Measurements from ENCODE around the gene CCDC141.

Gene CCDC141

GRCh38 chr2:178873912-178874311, 176.0 kb downstream of the CCDC141 start:
- no peak for DNase-seq (ENCODE audit: low read depth in 1 of 2, low spot score in 1 of 2)

- DNase-seq (ENCODE audit: low read depth in 1 of 2, low spot score in 1 of 2), result no peak
These were observed 178.4 kb downstream of the CCDC141 start for GRCh38 chr2:178871536-178871935.

DNA sequence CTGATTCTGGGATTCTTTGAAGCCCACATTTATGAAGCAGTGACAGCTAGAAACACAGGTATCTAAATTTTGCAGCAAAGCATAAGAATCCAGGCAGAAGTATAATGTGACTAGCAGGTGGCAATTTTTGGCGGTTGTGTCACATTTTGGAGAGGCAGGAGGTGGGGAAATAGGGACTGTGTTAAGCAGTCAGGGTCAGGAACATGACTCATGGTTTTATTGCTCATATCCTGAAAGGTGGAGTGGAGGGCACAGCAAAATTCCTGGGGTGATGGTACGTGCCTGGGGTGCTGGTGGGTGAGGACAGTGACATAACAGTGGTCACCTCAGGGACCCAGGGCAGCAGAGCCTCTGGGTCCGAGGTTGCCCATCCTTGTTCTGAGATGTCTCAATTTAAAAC, 179.2 kb downstream of the CCDC141 start:
- no peak for DNase-seq (ENCODE audit: low read depth in 1 of 2, low spot score in 1 of 2)

DNA sequence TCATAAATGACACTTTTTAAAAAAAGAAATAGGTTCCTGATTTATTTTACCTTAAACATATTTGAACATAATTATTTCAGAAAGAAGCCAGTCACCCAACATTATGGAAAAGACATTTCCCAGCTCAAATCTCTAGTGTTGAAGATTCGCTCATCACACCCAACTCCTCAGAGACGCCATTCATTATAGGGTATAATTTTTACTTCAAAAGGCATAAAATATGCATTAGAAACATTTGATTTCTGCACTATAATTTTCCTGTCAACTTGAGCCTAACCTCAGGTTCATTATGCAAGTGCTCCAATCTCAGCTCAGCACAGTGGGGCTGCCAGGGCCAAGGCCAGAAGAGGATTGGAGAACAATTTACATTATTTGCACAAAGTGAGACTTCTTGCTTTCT, 183.9 kb downstream of the CCDC141 start:
- no peak for DNase-seq (ENCODE audit: low read depth in 1 of 2, low spot score in 1 of 2)

- no peak for DNase-seq (ENCODE audit: low read depth in 1 of 2, low spot score in 1 of 2)
These were observed 184.6 kb downstream of the CCDC141 start for GRCh38 chr2:178865146-178865936.

- no peak for DNase-seq (ENCODE audit: low read depth in 1 of 2, low spot score in 1 of 2)
These were observed 185.9 kb downstream of the CCDC141 start for GRCh38 chr2:178863856-178864620.

DNA sequence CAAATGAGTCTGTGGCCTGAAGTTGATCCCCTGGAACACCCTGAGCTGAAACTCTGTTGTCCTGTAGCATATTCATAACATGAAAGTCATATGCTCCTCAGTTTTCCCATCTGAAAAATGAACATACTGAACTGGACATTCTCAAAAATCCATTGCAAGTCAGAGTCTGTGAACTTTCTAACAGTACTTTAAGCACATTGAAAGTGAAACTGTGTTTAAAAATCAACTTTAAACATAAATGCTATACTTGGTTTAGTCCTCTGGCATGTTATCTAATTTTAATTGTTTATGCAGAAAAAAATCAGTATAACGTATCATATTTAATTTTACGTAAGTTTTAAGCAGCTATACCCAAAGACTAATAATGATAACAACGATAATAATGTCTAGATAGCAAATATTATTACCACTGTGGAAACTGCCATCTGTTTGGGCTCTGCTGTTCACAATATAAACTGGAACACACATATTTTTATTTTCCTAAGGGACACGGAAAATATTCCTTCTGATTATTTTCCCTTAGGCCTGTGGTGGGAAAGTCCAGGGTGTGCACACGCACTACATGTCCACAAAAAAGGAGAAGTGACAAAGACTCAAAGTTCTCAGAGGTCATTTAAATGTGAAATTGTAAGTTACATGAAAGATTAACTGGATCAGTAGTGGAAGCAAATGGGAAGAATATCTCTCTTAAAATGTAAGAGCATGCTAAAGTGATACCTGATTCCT, 186.6 kb downstream of the CCDC141 start:
- DNase-seq (ENCODE audit: low read depth in 1 of 2, low spot score in 1 of 2), result no peak

DNA sequence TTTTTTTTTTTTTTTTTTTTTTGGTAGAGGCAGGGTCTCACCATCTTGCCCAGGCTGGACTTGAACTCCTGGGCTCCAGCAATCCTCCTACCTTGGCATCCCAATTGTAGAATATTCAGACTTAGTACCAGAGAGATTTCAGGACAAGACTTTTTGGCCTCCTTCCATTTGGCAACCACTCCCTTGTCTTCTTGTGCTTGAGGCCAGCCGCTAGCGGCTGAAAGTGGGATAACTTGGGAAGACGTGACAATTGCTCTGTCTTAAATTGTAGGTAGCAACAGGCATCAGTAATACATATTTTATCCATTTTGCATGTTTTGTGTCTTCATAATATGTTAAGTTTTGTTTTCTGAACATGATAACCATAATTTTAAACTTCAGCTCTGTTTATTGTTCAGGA, 189.4 kb downstream of the CCDC141 start:
- DNase-seq (ENCODE audit: low read depth in 1 of 2, low spot score in 1 of 2), result no peak

DNA sequence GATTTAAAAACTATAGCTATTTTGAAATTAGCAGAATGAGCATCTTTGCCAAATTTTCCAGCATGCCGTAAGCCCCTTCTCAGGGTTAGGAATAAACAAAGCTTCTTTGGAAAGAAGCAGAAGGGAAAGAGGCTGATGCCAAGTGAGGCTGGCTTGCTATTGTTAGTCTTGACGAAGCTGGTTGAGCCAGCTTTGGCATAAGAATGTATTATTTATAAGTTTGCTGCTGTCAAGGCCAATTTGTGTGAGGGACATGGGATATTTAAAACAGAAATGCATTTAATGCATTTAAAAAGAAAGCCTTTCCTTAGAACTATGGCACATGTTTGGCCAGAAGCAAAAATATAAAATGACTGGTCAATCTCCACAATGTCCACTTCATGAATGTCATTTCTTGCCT, 190.2 kb downstream of the CCDC141 start:
- no peak for DNase-seq (ENCODE audit: low read depth in 1 of 2, low spot score in 1 of 2)

DNA sequence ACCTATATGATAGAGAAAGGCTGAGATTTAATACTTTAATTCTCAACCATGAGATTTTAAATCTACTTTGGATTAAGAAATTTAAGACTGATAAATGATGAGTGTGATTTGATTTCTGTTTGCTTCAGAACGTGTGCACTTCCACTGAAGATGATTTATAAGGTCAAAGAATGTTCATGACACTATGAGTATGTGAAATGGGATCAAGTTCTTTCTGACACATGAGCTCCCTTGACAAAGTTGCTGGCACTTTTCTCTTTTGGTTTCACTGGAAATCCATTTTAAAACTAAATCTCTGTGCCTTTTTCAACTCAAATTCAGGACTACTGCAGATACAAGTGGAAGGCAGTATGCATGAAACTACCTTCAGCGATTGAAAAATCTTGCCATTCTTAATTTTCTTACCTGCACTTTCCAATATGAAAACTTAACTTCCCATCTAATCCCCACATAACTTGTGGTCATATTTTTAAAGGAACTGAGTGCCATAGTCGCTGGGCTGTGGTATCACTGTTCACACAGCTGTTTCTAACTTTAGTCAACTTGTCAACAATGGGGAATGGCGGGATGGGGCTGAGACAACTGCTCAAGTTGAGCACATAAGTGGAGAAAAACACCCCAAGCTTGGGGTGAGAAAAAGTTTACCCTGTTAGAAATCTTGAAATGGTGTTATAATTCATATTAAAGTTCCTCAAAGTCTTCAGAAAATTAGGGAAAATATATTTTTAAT, 190.9 kb downstream of the CCDC141 start:
- no peak for DNase-seq (ENCODE audit: low read depth in 1 of 2, low spot score in 1 of 2)

- DNase-seq (ENCODE audit: low read depth in 1 of 2, low spot score in 1 of 2), result no peak
These were observed 194.8 kb downstream of the CCDC141 start for GRCh38 chr2:178855151-178855550.

DNA sequence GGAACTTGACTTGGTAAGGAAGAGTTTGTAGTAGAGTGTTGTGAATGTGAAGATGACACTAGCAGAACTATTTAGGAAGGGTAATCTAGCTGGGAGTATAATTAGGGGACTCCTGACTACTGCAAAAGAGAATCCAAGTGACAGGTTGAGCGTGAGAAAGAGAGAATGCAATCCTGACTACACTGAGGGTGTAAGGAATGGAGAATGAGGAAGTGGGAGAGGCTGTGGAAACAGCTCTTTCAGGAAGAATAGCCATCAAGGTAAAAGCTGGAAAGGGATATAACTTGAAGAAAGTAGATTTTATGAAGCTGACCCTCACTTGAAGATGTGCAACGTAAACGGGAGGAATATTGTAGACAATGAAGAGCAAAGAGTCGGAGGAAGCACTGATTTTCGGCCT, 201.6 kb downstream of the CCDC141 start:
- no peak for DNase-seq (ENCODE audit: low read depth in 1 of 2, low spot score in 1 of 2)

GRCh38 chr2:178846458-178846802, 203.5 kb downstream of the CCDC141 start:
- DNase-seq (ENCODE audit: low read depth in 1 of 2, low spot score in 1 of 2), result no peak

DNA sequence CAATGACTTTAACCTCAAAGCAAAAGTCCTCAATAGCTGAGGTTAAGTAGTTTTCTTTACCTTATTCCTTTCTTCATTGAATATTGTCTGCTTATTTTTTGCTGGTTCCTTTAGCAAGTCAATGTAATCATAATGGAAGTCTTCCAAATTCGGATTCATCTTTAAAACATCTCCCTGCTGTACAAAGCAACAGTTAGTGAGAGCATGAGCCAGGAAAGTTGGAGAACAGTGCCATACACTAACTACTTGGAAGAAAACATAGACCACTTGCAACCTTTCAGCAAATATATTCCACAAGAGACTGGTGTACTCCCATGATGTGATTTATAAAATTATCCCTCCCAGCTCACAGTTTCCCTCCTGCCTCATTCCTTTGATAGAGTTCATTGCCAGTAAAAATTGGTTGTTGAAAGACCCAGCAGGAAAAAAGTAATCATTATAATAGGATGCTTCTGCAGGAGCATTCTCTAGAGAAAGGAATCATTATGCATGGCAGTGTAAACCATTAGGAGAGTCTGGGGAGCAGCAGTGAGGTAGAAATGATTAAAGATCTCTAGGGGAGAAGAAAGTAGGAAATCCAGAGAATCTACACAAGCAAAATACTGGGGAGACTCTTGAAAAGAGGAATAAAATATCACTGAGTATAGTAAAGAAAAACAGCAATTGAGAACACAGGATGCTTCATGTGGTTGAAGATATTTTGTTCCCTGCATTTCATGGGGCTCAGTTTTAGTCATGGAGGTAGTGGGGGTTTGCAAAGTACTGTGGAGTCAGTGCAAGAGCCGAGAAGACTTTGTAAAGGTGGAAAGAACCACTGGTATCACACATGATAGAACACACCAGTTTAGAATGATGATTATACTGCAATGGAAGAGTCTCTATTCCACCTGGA, 204.1 kb downstream of the CCDC141 start:
- no peak for DNase-seq (ENCODE audit: low read depth in 1 of 2, low spot score in 1 of 2)

DNA sequence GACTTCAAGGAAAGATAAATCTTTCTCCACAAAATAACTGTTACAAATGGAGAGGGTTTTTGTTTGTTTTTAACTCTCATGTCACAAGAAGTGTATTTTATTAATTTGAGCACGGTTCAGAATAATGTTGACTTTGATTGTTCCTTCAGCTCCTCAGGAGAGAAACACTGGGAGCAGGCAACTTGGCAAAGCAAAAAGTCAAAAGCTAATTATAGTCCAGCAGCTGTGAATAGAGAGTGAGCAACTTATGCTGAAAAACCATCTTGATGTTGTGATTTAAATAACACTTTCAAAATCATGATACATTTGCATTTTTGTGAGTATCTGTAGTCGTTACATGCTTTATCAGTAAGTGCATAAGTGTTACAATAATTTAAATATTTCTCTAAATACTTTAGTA, 205.2 kb downstream of the CCDC141 start:
- DNase-seq (ENCODE audit: low read depth in 1 of 2, low spot score in 1 of 2), result no peak

DNA sequence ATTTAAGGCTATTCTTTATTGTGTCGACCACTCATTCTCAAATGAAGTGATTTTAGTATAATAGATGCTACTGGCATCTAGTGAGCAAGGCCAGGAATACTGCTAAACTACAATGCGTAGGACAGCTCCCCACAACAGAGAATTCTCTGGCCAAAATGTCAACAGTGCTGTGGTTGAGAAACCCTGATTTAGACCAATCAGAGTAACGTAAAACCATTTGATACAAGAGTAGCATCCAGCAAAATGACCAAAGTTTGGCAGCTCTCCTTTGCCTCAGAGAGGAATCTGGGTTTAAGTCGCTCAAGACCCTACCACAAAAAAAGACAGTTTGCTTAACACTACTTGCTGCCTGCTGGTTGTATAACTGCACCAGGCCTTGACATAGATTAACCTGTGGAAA, 205.7 kb downstream of the CCDC141 start:
- DNase-seq (ENCODE audit: low read depth in 1 of 2, low spot score in 1 of 2), result no peak

- no peak for DNase-seq (ENCODE audit: low read depth in 1 of 2, low spot score in 1 of 2)
These were observed 206.2 kb downstream of the CCDC141 start for GRCh38 chr2:178843697-178844096.

GRCh38 chr2:178836807-178837206, 213.1 kb downstream of the CCDC141 start:
- no peak for DNase-seq (ENCODE audit: low read depth in 1 of 2, low spot score in 1 of 2)

DNA sequence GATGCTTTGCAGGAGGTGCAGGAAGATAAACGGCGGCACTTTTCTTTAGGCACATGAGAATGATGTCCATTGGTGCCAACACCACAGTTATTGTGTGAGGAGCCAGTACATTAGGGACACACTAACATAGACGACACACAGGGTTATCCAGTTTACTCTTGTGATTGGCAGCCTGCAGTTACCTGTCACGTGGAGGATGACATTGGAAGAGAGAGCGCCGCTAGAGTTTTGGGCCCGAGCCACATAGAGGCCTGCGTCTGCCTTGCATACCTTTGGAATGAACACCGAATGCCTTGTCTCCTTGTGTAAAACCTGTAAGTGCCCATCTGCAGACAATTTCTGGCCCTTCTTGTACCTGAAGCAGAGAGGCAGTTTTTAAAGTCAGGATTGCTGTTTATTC, 215.9 kb downstream of the CCDC141 start:
- DNase-seq (ENCODE audit: low read depth in 1 of 2, low spot score in 1 of 2), result no peak

GRCh38 chr2:178833382-178833781, 216.6 kb downstream of the CCDC141 start:
- no peak for DNase-seq (ENCODE audit: low read depth in 1 of 2, low spot score in 1 of 2)

Data from activated CD4-positive, alpha-beta T cell treated with anti-CD3 and anti-CD28 coated beads, Interleukin-2, amount 50 U/mL, for 24 hours (primary cell).